ENCODE data around the gene PTMS.
"Not testable (repeated sequence)": the region's sequence is repeated elsewhere in the genome, so short reads cannot be mapped to it uniquely, and the experiment has no call there.

PTMS gene

DNA sequence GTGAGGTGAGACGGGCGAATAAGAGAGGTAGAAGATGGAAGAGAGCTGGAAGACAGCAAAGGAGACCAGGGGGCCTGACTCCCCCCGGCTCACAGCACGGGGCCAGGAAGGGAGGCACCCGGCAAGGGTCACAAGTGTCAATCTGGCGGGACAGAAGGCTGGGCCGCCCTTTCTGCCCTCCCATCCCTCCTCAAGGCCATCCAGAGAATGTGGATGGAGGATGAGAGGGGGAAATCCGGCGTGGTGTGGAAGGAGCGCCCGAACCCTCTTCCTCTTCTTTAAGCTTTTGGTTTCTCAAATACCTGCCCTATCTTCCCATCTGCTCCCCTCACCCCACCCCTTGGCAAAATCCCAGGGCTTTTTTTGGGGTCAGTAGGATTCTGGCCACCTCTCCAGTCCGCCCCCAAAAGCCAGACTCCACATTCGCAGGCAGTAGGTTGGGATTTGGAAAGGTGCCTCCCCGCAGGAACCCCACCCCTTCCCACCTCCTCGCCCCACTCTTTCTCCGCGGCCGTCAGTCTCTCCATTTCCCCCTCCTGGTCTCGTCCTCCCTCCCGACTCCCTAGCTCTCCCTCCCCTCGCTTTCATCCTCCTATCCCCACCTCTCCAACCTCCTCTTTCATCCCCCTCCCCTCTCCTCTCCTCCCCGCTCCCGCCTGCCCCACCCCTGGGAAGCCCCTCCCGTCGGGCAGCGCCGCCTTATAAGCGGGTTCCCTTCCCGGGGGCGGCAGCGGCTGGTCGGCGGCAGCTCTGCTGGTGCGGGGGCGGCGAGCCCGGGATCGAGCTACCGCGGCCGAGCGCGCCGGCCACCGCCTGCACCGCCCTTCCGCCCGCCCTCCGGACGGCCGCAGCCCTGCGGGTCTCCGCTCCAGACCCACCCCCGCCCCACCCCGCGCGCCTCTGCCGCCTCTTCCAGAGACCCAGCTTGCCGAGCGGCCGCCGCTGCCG lies at the start of gene PTMS:
TSS of gene PTMS (plus strand) at position 730 of the 948 bp plus-strand sequence. CDS start 343 bp downstream, outside the sequence.
- peak; percentile 99 for DNase-seq

DNA sequence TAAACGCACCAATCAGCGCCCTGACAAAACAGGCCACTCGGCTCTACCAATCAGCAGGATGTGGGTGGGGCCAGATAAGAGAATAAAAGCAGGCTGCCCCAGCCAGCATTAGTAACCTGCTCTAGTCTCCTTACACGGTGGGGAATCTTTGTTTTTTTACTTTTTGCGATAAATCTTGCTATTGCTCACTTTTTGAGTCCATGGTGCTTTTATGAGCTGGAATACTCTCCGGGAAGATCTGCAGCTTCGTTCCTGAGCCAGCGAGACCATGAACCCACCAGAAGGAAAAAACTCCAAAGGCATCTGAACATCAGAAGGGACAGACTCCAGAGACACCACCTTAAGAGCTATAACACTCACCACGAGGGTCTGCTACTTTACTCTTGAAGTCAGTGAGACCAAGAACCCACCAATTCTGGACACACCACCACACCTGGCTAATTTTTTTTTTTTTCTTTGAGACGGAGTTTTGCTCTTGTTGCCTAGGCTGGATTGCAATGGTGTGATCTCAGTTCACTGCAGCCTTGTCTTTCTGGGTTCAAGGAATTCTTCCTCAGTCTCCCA lies 49.2 kb upstream of the PTMS start:
- DNase-seq = no peak

- no peak for DNase-seq
Measured at GRCh38 chr12:6722863-6723262, 43.3 kb upstream of the PTMS start.

- peak; percentile 100 for DNase-seq
Measured at GRCh38 chr12:6723607-6724408, 42.4 kb upstream of the PTMS start, which contains the start of gene COPS7A. COPS7A (plus strand) TSS chr12:6724046; CDS start chr12:6724657, 611 bp downstream.

DNA sequence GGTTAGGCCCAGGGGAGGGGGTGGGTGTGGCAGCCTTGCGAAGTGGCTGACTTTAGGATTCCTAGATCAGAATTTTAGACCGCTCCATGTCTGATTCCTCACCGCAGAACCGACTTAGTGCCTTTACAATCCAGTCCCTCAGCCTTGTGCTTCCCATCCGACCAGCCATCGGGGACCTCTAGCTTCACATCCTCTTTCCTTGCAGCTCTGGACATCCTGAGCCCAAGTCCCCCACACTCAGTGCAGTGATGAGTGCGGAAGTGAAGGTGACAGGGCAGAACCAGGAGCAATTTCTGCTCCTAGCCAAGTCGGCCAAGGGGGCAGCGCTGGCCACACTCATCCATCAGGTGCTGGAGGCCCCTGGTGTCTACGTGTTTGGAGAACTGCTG lies 41.8 kb upstream of the PTMS start:
- DNase-seq = peak; percentile 74

- DNase-seq = no peak
Measured at GRCh38 chr12:6725350-6725749, 40.8 kb upstream of the PTMS start.

GRCh38 chr12:6729186-6729585 lies 37.0 kb upstream of the PTMS start:
- no peak for DNase-seq

- no peak for DNase-seq
Measured at GRCh38 chr12:6730169-6730568, 36.0 kb upstream of the PTMS start.

GRCh38 chr12:6734506-6735387 lies 31.4 kb upstream of the PTMS start:
- DNase-seq = no peak

DNA sequence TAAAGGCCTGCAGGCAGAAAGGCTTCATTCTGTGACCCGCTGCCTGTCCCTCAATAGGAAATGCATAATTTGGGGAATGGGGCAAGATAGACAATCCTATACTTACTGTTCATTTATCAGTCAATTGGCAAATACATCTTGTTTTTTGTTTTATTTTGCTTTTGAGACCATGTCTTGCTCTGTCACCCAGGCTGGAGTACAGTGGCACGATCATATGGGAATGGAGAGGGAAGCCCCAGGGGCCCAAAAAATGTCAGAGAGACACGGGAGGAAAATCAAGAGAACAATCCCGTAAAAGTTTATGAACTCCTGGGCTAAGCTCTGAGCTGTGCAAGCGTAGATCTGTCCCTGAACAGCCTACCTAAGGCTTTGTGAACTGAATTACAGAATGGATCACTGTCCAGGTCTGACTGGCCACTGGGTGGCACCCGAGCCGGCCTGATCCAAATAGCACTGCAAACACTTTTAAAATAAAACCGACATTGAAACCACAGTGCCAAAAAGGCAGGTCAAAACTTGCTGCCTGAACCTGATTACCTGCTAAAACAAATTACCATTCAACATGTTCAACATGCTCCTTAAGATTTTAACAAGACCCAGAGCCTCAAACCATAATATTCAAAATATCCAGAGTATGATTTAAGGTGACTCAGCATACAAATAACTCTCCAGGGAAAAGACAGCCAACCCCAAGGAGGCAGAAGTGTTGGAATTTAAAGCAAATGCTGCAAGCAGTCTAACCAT lies 30.5 kb upstream of the PTMS start:
- DNase-seq = peak; percentile 73

GRCh38 chr12:6736754-6737153 lies 29.4 kb upstream of the PTMS start:
- DNase-seq = no peak

GRCh38 chr12:6742080-6742479 lies 24.1 kb upstream of the PTMS start:
- not testable (repeated sequence) for DNase-seq

GRCh38 chr12:6742834-6743233 lies 23.3 kb upstream of the PTMS start:
- no peak for DNase-seq

DNA sequence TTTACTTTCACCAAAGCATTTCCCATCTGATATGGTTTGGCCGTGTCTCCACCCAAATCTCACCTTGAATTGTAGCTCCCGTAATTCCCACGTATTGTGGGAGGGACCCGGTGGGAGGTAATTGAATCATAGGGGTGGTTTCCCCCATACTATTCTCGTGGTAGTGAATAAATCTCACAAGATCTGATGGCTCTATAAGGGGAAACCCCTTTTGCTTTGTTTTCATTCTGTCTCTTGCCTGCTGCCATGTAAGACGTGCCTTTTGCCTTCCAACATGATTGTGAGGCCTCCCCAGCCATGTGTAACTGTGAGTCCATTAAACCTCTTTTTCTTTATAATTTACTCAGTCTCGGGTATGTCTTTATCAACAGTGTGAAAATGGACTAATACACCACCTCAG lies 22.9 kb upstream of the PTMS start:
- not testable (repeated sequence) for DNase-seq

DNA sequence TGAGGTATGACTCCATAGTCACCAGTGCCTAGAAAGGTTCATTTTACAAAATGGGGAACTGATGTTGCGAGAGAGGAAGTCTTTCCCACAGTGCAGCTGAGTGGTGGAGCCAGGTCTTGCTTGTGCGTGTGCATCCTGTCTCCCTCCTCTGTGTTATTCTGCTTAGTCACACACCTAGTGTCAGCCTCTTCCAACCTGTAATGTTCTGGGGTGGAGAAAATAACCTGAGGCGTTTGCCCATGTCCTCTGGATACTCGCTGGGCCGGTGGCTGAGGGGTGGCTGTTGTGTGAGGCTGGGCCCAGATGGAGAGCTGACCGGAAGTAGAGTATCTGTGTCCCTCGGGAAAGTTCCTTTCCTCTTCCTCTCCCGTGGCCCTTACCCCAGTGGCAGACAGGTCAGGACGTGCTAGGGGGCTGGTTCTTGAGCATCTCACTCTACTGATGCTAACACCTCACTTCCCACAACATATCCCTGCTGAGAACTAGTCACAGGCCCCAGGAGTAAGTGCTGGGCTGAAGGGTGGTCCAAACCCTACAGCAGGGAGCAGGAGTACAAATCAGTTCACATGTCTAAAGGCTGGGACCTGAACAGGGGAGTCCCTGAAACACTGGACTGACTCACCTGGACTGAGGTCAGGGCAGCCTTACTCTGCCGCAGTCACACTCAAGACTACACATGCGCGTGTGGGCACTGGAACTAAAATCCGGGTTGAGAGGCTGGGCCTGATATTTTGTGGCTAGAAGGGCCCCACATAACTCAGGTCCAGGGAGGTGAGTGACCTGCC lies 20.2 kb upstream of the PTMS start:
- no peak for DNase-seq

DNA sequence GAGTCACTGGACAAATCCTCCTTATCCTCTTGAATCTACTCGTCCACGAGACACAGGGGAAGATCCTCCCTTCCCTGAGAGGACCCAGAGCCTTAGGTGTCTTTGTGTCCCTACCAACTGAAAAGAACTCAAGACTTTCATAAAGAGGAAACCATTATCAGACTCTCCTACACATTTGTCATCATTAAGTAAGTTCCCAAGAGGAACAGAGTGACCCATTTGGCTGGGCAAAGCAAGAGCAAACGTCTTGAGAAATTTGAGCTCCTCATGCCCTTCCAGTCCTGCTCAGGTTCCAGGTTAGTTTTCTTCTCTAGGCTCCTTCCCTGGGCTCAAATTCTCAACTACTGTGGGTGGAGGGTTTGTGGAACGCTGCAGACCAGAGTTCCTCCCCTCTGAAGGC lies 18.9 kb upstream of the PTMS start:
- DNase-seq = no peak

GRCh38 chr12:6748761-6749160 lies 17.4 kb upstream of the PTMS start:
- DNase-seq = no peak

DNA sequence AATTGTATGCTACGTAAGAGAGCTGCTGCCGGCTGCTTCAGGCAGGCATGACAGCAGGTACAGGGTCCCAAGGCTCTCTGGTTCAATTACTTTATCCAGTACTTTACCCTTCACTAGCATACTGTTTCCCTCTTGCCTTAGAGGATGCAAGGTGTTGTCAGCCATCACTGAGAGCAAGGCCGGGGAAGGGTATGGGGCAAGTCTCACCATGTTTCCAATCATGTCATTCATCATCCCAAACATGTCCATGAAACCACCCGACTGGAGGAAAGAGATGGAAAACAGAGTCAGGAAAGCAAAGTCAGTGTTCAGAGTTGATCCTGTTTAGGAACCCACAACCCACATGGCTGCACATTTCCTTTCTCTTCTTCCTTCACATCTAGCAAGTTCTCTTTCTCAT lies 15.7 kb upstream of the PTMS start:
- no peak for DNase-seq

DNA sequence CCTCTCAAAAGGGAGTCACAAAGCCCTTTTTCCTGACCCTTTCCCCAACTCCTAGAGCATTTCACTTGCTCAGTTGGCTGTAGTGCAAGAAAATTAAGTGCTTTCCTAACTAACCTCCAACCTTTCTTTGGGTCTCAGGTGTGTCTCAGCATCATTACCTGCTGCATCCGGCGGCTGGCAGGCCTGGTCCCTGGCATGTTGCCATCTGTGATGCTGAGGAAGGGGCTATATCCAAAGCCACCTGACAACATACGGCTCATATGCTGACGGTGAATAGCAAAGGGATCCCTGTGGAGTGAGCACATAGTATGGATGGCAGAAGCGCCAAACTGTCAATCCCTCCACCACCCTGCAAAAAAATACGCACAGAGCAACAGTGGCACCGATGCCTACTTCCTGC lies 14.4 kb upstream of the PTMS start:
- no peak for DNase-seq

DNA sequence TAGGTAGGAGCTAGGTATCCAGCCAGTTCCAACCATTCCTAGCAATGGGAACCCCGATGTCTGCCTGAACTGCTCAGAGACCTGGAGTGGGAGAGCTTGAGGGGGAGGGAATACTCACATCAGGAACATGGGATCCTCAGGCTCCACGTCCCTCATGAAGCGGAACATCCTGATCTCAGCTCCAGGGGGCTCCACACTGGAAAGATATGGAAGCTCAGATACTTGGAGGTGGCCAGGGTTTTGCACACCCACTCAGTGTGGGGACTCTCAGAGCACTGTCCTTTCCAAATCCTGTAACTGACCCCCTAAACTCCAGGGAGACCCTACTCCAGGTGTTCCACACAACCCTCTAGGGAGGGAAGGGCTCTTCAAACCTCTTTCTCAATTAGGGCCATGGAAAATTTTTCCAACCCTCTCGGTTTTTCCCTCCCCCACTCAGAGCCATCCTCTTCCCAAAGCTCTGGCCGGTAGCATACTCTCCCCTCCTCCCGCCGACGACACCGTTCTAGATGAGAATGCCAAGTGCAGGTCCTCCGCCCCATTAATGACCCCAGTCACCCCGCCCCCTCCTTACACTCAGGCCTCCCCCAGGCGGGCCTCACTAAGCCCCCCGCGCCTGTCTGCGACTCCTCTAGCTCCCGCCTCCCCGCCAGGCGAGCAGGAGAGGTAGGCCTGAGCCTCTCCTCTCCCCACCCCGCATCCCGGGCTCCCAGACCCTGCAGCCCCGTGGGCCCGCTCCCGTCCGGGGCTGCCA lies 13.8 kb upstream of the PTMS start:
- peak; percentile 85 for DNase-seq
